Tibial nerve (tissue), 4 donors: ENCODE measurements around the gene STN1.

Experiments used
- CTCF ChIP-seq, 5 experiments: fragments of 200-600 bp in 3 of 5; fragments of 450-650 bp in 2 of 5; sonication (generic) in 3 of 5; IDR thresholded peaks; one replicate each; pipeline ENCODE4 v1.5.1; 2016 to 2019; ENCODE audit warnings: antibody characterized with exemption in 5 of 5, mild to moderate bottlenecking in 3 of 5, moderate library complexity in 2 of 5
- EP300 ChIP-seq, 2 donors: sonication (generic); formaldehyde crosslinking; IDR thresholded peaks; one replicate each; pipeline ENCODE4 v1.6.1; 2017; ENCODE audit warnings: antibody characterized with exemption in 2 of 2, mild to moderate bottlenecking in 1 of 2
- POLR2A ChIP-seq, 2 donors: fragments of 450-650 bp; IDR thresholded peaks; one replicate each; pipeline ENCODE4 v1.6.1; 2017; ENCODE audit warnings: antibody characterized with exemption in 2 of 2, mild to moderate bottlenecking in 2 of 2, moderate library complexity in 2 of 2

- no peak for TF ChIP-seq CTCF (IDR thresholded peaks at IDR 0.05)
- no peak for TF ChIP-seq EP300 (IDR thresholded peaks at IDR 0.05)
- TF ChIP-seq POLR2A (IDR thresholded peaks at IDR 0.05) = no peak
These were observed 13.6 kb upstream of the STN1 start for GRCh38 chr10:103931603-103932002.
